Thymus (tissue), 11 donors: Measurements from ENCODE around the gene ATP2A2. TPM values are rescaled to one million over a fixed set of nuclear protein-coding genes. Genes with fewer than 3 reads are reported as not detected.
A peak's percentile ranks its signal among the peaks of the same experiment; 100 is the strongest.

ENCODE experiments used
- DNase-seq, 9 donors: peaks; one replicate each; pipeline ENCODE4 v3.0.0-alpha.2; 2013; ENCODE audit warnings: low spot score in 9 of 9, low read depth in 6 of 9, missing footprints in 1 of 9
- H3K27ac ChIP-seq, 2 donors: one replicate each; pipeline ENCODE4 v1.5.1; 2013; ENCODE audit warnings: control low read depth in 1 of 2, low read depth in 1 of 2, low read length in 1 of 2, mild to moderate bottlenecking in 1 of 2, moderate library complexity in 1 of 2
- H3K27me3 ChIP-seq, 2 donors: one replicate each; pipeline ENCODE4 v1.5.1; 2013; ENCODE audit warnings: low read length in 1 of 2; ENCODE audit not compliant: control insufficient read depth in 2 of 2, insufficient read depth in 1 of 2
- H3K36me3 ChIP-seq, 2 donors: one replicate each; pipeline ENCODE4 v1.5.1; 2013; ENCODE audit warnings: low read length in 1 of 2, mild to moderate bottlenecking in 1 of 2, moderate library complexity in 1 of 2; ENCODE audit not compliant: control insufficient read depth in 2 of 2, insufficient read depth in 2 of 2
- H3K4me1 ChIP-seq, 2 donors: one replicate each; pipeline ENCODE4 v1.5.1; 2013; ENCODE audit warnings: low read length in 2 of 2; ENCODE audit not compliant: control insufficient read depth in 2 of 2, insufficient read depth in 2 of 2
- H3K4me3 ChIP-seq, 2 donors: one replicate each; pipeline ENCODE4 v1.5.1; 2013; ENCODE audit warnings: low read length in 2 of 2, control low read depth in 1 of 2, mild to moderate bottlenecking in 1 of 2
- H3K9me3 ChIP-seq, 2 donors: one replicate each; pipeline ENCODE4 v1.5.1; 2013; ENCODE audit warnings: low read length in 1 of 2, mild to moderate bottlenecking in 1 of 2; ENCODE audit not compliant: control insufficient read depth in 2 of 2, insufficient read depth in 1 of 2
- WGBS: extraction: QIAGEN DNeasy Blood & Tissue Kit; methylation state at CpG from one replicate; pipeline ENCODE4 v1.1.7; 2013; 5-methylcytosine and 5-hydroxymethylcytosine counted together
- polyA plus RNA-seq: library from polyadenylated mRNA; stranded (reverse); fragments of 200-250 nt; gene quantifications from one replicate; pipeline ENCODE4 v1.2.3, GENCODE V29; 2013
- total RNA-seq: library from RNA; stranded (reverse); fragments of 120-200 nt; gene quantifications from one replicate; pipeline ENCODE4 v1.2.4, GENCODE V29; 2013
- donor health status: healthy.

ATP2A2 gene
- total and polyA plus RNA-seq, 2 donors, result 33.8 to 37.6 TPM

GRCh38 chr12:110282956-110283817 lies 2.1 kb downstream of the ATP2A2 start:
- Histone ChIP-seq H3K27me3 (no peaks in the 10 kb centered on the region), H3K9me3 (no peaks in the 10 kb centered on the region), H3K27ac (no peak overlapping the region), H3K36me3 (peaks cover 0 to 19% of the 10 kb centered on the region in 2 donors), H3K4me1 (peaks cover 12 to 14% of the 10 kb centered on the region in 2 donors), H3K4me3 (peak overlapping the region; percentile 85 to 90)
- DNase-seq, result peak in 1 of 9 donors; percentile 38
- WGBS, result 68% methylated on average over 7 of the region's 7 CpGs

GRCh38 chr12:110284597-110284996 lies 3.5 kb downstream of the ATP2A2 start:
- no peaks in the 10 kb centered on the region for H3K27me3 ChIP-seq
- no peak overlapping the region for H3K4me3 ChIP-seq
- no peak for DNase-seq
- H3K9me3 ChIP-seq, result no peaks in the 10 kb centered on the region
- peaks cover 6 to 28% of the 10 kb centered on the region in 2 donors for H3K36me3 ChIP-seq
- H3K27ac ChIP-seq, result no peak overlapping the region
- peaks cover 12 to 14% of the 10 kb centered on the region in 2 donors for H3K4me1 ChIP-seq

GRCh38 chr12:110286623-110287022 lies 5.6 kb downstream of the ATP2A2 start:
- Histone ChIP-seq H3K4me1 (peaks cover 3 to 9% of the 10 kb centered on the region in 2 donors), H3K4me3 (no peak overlapping the region), H3K27ac (no peak overlapping the region), H3K9me3 (no peaks in the 10 kb centered on the region), H3K27me3 (no peaks in the 10 kb centered on the region), H3K36me3 (peaks cover 17 to 42% of the 10 kb centered on the region in 2 donors)
- no peak for DNase-seq
- 96% methylated on average over 7 of the region's 7 CpGs for WGBS

- no peaks in the 10 kb centered on the region for H3K9me3 ChIP-seq
- H3K36me3 ChIP-seq, result peaks cover 24 to 56% of the 10 kb centered on the region in 2 donors
- H3K27ac ChIP-seq, result no peak overlapping the region
- no peaks in the 10 kb centered on the region for H3K27me3 ChIP-seq
- WGBS, result 92% methylated on average over 3 of the region's 3 CpGs
- no peak for DNase-seq
- no peak overlapping the region for H3K4me3 ChIP-seq
- peaks cover 2 to 7% of the 10 kb centered on the region in 2 donors for H3K4me1 ChIP-seq
Observed at GRCh38 chr12:110287986-110288385, 6.9 kb downstream of the ATP2A2 start.

GRCh38 chr12:110289044-110289710 lies 8.1 kb downstream of the ATP2A2 start:
- H3K27me3 ChIP-seq, result no peaks in the 10 kb centered on the region
- H3K27ac ChIP-seq, result peak overlapping the region in 1 of 2 donors; percentile 13
- peaks cover 0 to 4% of the 10 kb centered on the region in 2 donors for H3K4me1 ChIP-seq
- peaks cover 28 to 62% of the 10 kb centered on the region in 2 donors for H3K36me3 ChIP-seq
- H3K4me3 ChIP-seq, result no peak overlapping the region
- no peak for DNase-seq
- H3K9me3 ChIP-seq, result no peaks in the 10 kb centered on the region
- WGBS, result 88% methylated on average over 3 of the region's 3 CpGs

- H3K4me1 ChIP-seq, result peaks cover 0 to 4% of the 10 kb centered on the region in 2 donors
- no peaks in the 10 kb centered on the region for H3K27me3 ChIP-seq
- peaks cover 33 to 65% of the 10 kb centered on the region in 2 donors for H3K36me3 ChIP-seq
- H3K9me3 ChIP-seq, result no peaks in the 10 kb centered on the region
- no peak for DNase-seq
- H3K27ac ChIP-seq, result no peak overlapping the region
- WGBS, result 26% methylated on average over 2 of the region's 2 CpGs
- no peak overlapping the region for H3K4me3 ChIP-seq
Observed at GRCh38 chr12:110289711-110290078, 8.6 kb downstream of the ATP2A2 start.

- Histone ChIP-seq H3K36me3 (peaks cover 50 to 78% of the 10 kb centered on the region in 2 donors), H3K27me3 (no peaks in the 10 kb centered on the region), H3K27ac (peak overlapping the region in 1 of 2 donors; percentile 42), H3K4me3 (no peak overlapping the region), H3K4me1 (no peaks in the 10 kb centered on the region), H3K9me3 (no peaks in the 10 kb centered on the region)
- DNase-seq, result peak in 1 of 9 donors; percentile 23
- 91% methylated on average over 5 of the region's 5 CpGs for WGBS
Observed at GRCh38 chr12:110301065-110301806, 20.2 kb downstream of the ATP2A2 start.

- 76% methylated on average over 4 of the region's 4 CpGs for WGBS
- Histone ChIP-seq H3K36me3 (peaks cover 38 to 54% of the 10 kb centered on the region in 2 donors), H3K9me3 (no peaks in the 10 kb centered on the region), H3K4me3 (no peak overlapping the region), H3K4me1 (no peaks in the 10 kb centered on the region), H3K27ac (no peak overlapping the region), H3K27me3 (no peaks in the 10 kb centered on the region)
- no peak for DNase-seq
Observed at GRCh38 chr12:110304061-110304551, 23.1 kb downstream of the ATP2A2 start.
